SK-N-SH (cell line): Measurements from ENCODE around the gene FOSL1.

ENCODE experiments used
- ELF1 ChIP-seq: IDR thresholded peaks from 2 replicates; pipeline ENCODE4 v1.4.0; 2012
- EP300 ChIP-seq, 2 experiments: IDR thresholded peaks; 2 replicates each; pipeline versions ENCODE4 v1.4.0 to v1.6.1; 2012; ENCODE audit warnings: borderline replicate concordance in 1 of 2, low read depth in 1 of 2, low read length in 1 of 2
- GATA2 ChIP-seq: sonication (generic); formaldehyde crosslinking; IDR thresholded peaks from 2 replicates; pipeline ENCODE4 v1.5.0; 2020; ENCODE audit warnings: mild to moderate bottlenecking, missing genetic modification reagents
- NFIC ChIP-seq: IDR thresholded peaks from 2 replicates; pipeline ENCODE4 v1.4.0; 2012; ENCODE audit warnings: borderline replicate concordance
- POLR2AphosphoS5 ChIP-seq: IDR thresholded peaks from 2 replicates; pipeline ENCODE4 v1.6.1; 2012; ENCODE audit warnings: low read depth, low read length
- RAD21 ChIP-seq: IDR thresholded peaks from 2 replicates; pipeline ENCODE4 v1.6.1; 2012; ENCODE audit warnings: mild to moderate bottlenecking, low read length
- RCOR1 ChIP-seq: fragments of 150-350 bp; IDR thresholded peaks from 2 replicates; pipeline ENCODE4 v1.6.1; 2017; ENCODE audit warnings: antibody characterized with exemption, low read length
- TCF12 ChIP-seq: IDR thresholded peaks from 2 replicates; pipeline ENCODE4 v1.4.0; 2012
- YY1 ChIP-seq: IDR thresholded peaks from 2 replicates; pipeline ENCODE4 v1.4.0; 2012; ENCODE audit warnings: low read depth, mild to moderate bottlenecking
- TF ChIP-seq, protein P1 (sequence below): fragments of 200-600 bp; sonication (generic); IDR thresholded peaks from 2 replicates; pipeline ENCODE4 v1.6.1; 2017; ENCODE audit warnings: antibody characterized with exemption, mild to moderate bottlenecking, moderate library complexity
- TF ChIP-seq, protein P2 (sequence below): IDR thresholded peaks from 2 replicates; pipeline ENCODE4 v1.4.0; 2012; ENCODE audit warnings: low read depth

DNA sequence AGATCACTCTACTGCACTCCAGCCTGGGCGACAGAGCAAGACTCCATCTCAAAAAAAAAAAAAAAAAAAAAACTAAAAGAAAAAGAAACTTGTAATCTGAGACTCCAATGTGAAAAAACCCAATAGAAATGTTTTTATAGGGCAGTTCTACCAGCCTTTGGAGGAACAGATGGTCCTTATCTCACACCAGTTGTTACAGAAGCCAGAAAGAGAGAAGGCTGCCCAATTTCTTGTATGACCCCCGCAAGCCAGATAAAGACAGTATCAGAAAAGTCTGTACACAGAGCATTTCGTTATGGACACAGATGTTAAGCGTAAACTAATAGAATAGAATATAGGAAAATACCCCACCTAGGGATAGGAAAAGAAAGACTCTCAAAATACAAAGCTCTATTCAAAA, 33.8 kb upstream of the FOSL1 start:
- TF ChIP-seq, protein P1, sequence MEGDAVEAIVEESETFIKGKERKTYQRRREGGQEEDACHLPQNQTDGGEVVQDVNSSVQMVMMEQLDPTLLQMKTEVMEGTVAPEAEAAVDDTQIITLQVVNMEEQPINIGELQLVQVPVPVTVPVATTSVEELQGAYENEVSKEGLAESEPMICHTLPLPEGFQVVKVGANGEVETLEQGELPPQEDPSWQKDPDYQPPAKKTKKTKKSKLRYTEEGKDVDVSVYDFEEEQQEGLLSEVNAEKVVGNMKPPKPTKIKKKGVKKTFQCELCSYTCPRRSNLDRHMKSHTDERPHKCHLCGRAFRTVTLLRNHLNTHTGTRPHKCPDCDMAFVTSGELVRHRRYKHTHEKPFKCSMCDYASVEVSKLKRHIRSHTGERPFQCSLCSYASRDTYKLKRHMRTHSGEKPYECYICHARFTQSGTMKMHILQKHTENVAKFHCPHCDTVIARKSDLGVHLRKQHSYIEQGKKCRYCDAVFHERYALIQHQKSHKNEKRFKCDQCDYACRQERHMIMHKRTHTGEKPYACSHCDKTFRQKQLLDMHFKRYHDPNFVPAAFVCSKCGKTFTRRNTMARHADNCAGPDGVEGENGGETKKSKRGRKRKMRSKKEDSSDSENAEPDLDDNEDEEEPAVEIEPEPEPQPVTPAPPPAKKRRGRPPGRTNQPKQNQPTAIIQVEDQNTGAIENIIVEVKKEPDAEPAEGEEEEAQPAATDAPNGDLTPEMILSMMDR = no peak
- TF ChIP-seq ELF1 (no peak), GATA2 (CRISPR knock-in tag) (no peak), EP300 (IDR thresholded peaks at IDR 0.05; ENCODE audit: borderline replicate concordance in 1 of 2, low read depth in 1 of 2, low read length in 1 of 2) (no peak), POLR2AphosphoS5 (no peak), RAD21 (no peak), TCF12 (no peak), RCOR1 (no peak), YY1 (no peak), NFIC (no peak)
- TF ChIP-seq, protein P2, sequence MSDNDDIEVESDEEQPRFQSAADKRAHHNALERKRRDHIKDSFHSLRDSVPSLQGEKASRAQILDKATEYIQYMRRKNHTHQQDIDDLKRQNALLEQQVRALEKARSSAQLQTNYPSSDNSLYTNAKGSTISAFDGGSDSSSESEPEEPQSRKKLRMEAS = no peak
